Testis (tissue), 2 donors: Measurements from ENCODE around the gene ADAMTSL1.

Experiments used
- CTCF ChIP-seq, 3 experiments: fragments of 450-650 bp in 2 of 3; fragments of 200-600 bp in 1 of 3; sonication (generic) in 1 of 3; IDR thresholded peaks; one replicate each; pipeline ENCODE4 v1.5.1; 2016 to 2019; ENCODE audit warnings: antibody characterized with exemption in 3 of 3, mild to moderate bottlenecking in 2 of 3, moderate library complexity in 1 of 3
- POLR2A ChIP-seq: fragments of 450-650 bp; IDR thresholded peaks from one replicate; pipeline ENCODE4 v1.6.1; 2017; ENCODE audit warnings: antibody characterized with exemption, mild to moderate bottlenecking, moderate library complexity

- TF ChIP-seq CTCF (IDR thresholded peaks at IDR 0.05) (no peak), POLR2A (no peak)
Measured at GRCh38 chr9:18785604-18786003, 311.7 kb downstream of the ADAMTSL1 start.
